Measurements from ENCODE around the gene ZNF830.
A peak's percentile ranks its signal among the peaks of the same experiment; 100 is the strongest.

The ZNF830 gene

DNA sequence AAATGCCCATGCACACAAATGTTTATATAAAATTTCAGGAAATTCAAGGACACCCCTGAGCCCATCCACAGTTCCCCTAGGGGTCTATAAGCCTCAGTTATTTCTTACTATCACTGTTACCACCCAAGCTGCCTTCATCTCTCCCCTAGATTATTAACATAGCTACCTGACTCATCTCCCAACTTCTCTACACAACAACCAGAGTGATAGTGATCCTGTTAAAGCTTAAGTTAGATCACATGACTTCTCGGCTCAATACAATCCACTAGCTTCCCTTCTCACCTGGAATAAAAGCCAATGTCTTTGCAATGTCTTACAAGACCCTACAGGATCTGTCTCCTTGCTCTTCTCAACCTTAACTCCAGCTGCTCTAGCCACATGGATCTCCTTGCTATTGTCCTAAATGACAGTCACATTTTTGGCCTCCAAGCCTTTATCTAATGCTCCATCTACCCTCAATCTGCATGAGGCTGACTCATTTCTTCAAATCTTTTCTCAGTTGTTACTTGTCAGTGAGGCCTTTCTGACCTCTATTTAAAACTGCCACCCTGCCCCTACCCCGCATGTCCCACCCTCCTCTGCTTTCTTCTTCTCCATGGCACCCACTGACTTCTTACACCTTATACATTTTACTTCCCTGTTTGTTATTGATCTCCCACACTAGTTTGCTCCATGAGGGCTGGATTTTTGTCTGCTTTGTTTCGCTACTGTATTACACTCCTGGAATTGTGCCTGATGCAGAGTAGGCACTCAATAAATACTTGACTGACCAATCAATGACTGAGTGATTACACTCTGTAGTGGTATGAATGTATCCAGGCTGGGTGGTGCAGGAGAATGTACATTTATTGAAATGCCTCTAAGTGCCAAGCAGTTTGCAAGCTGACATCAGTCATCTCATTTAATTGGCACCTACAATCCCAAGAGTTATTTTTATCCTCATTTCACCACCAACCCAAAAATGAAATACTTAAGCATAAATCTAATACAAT, 13.8 kb downstream of the ZNF830 start:
- 86 to 87% methylated on average over 3 of the region's 3 CpGs for WGBS, 2 experiments
- Histone ChIP-seq H3K27me3 (ENCODE audit: control insufficient read depth, insufficient read depth, low read length, poor library complexity, severe bottlenecking) (no peaks in the 10 kb centered on the region), H3K27ac (ENCODE audit: insufficient read depth, low read depth, low read length, poor library complexity, severe bottlenecking) (no peak overlapping the region), H3K4me1 (ENCODE audit: control insufficient read depth, insufficient read depth, low read length) (no peaks in the 10 kb centered on the region), H3K36me3 (ENCODE audit: control insufficient read depth, insufficient read depth, low read length) (no peaks in the 10 kb centered on the region), H3K9me3 (ENCODE audit: control insufficient read depth, low read length) (no peaks in the 10 kb centered on the region), H3K4me3 (ENCODE audit: insufficient read depth, low read depth, low read length) (no peak overlapping the region)

GRCh38 chr17:34979153-34979552, 17.8 kb downstream of the ZNF830 start:
- Histone ChIP-seq H3K4me1 (ENCODE audit: control insufficient read depth, insufficient read depth, low read length) (no peaks in the 10 kb centered on the region), H3K4me3 (ENCODE audit: insufficient read depth, low read depth, low read length) (no peak overlapping the region), H3K9me3 (ENCODE audit: control insufficient read depth, low read length) (no peaks in the 10 kb centered on the region), H3K27me3 (ENCODE audit: control insufficient read depth, insufficient read depth, low read length, poor library complexity, severe bottlenecking) (no peaks in the 10 kb centered on the region), H3K27ac (ENCODE audit: insufficient read depth, low read depth, low read length, poor library complexity, severe bottlenecking) (no peak overlapping the region), H3K36me3 (ENCODE audit: control insufficient read depth, insufficient read depth, low read length) (peaks cover 9% of the 10 kb centered on the region)
- WGBS, 2 experiments, result 88 to 93% methylated on average over 7 of the region's 7 CpGs

DNA sequence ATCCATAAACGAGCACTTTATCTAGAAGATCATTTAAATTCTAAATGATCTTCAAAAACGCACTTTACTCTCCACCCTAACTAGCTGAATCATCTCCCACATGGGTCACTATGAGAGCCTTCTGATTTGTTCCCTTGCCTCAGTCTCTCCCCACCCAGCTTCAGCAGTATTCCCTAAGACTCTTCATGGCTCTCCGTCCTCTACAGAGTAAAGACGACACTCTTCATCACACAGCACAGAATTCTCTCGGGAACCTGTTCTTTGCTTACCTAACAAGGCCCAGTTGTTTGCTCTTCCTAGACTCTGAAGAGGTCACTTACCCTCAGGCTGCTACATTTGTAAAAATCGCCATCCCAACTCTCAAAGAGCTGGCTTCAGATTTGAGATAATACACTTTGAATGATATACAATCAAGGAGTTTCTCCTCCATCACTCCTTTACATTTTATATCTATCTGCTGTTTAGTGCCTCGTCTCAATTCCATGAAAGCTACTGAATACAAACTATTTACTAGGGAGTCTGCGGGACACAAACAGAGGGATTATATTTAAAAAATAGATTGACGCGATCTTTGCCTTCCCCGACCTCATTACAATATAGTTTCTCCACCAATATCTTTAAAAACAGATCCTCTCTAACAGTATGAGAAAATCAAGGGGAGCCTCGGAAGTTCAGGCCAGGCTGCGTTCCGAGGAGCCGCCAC, 18.5 kb downstream of the ZNF830 start:
- no peaks in the 10 kb centered on the region for H3K4me1 ChIP-seq (ENCODE audit: control insufficient read depth, insufficient read depth, low read length)
- no peaks in the 10 kb centered on the region for H3K9me3 ChIP-seq (ENCODE audit: control insufficient read depth, low read length)
- H3K4me3 ChIP-seq (ENCODE audit: insufficient read depth, low read depth, low read length), result peak overlapping the region; percentile 78
- 25 to 27% methylated on average over 15 of the region's 15 CpGs for WGBS, 2 experiments
- H3K27me3 ChIP-seq (ENCODE audit: control insufficient read depth, insufficient read depth, low read length, poor library complexity, severe bottlenecking), result no peaks in the 10 kb centered on the region
- H3K36me3 ChIP-seq (ENCODE audit: control insufficient read depth, insufficient read depth, low read length), result peaks cover 9% of the 10 kb centered on the region
- no peak overlapping the region for H3K27ac ChIP-seq (ENCODE audit: insufficient read depth, low read depth, low read length, poor library complexity, severe bottlenecking)

DNA sequence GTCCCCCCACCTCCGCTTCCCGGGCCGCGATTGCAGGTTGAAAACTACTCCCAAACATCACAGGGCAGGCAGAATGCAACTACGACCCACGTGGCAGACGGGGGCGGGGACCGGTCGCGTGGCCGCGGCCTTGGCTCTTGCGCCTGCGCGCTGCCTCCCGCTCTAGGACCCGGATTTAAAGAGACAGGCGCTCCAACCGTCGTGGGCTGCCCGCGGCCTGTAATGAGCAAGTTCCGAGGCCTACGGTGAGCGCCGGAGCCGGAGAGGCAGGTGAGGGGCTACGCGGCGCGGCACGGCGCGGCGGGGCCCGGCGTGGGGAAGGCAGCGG, 19.0 kb downstream of the ZNF830 start, which contains the start of gene LIG3:
Gene LIG3, plus strand, starts transcription at position 160 of the 328 bp plus-strand sequence. CDS start 2,494 bp downstream, outside the sequence.
- peak within 1 kb of the TSS; percentile 78 for H3K4me3 ChIP-seq (ENCODE audit: insufficient read depth, low read depth, low read length)
- no peaks in the 10 kb centered on the region for H3K4me1 ChIP-seq (ENCODE audit: control insufficient read depth, insufficient read depth, low read length)
- WGBS, 2 experiments, result 0% methylated on average over 39 of the region's 39 CpGs
- peaks cover 12% of the 10 kb centered on the region for H3K36me3 ChIP-seq (ENCODE audit: control insufficient read depth, insufficient read depth, low read length)
- H3K27ac ChIP-seq (ENCODE audit: insufficient read depth, low read depth, low read length, poor library complexity, severe bottlenecking), result peak within 1 kb of the TSS; percentile 89
- H3K27me3 ChIP-seq (ENCODE audit: control insufficient read depth, insufficient read depth, low read length, poor library complexity, severe bottlenecking), result no peaks in the 10 kb centered on the region
- no peaks in the 10 kb centered on the region for H3K9me3 ChIP-seq (ENCODE audit: control insufficient read depth, low read length)

DNA sequence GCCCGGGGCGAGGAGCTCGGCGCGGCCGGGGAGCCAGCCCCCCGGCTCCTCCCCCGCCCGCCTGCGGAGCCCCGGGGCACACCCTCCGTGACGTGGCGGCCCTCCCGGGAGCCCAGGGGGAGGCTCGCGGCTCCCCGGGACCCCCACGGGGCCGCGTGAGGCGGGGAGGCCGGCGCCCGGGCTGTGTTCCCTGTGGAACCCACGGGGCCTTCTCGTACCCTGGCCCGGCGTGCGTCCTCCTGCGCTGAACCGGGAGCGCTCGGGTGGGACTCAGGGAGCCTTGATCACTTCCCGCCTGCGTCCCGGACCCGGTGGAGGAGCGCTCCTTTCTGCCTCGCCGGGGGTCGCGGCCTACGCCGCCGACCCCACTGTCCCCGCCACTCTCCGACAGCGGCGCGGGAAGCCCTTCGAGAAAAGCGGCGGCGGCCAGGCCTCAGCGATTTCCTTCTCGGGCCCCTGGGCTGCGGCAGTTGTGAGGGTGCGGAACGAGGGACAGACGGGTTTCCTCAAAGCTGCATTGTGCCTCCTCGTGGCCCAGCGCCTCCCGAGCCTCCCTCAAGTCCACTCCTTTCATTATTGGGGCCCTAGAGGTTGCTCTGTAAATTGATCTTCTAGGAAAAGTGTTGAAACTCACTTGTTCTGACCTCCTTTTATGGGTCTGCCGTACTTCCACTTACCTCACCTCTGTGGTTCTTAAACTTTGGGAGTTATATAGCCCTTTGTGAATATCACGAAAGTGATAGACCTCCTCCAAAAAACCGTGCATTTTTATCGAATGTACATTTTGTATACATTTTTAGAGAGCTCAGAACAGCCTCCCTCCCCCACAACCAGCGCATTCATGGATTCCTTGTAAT, 19.6 kb downstream of the ZNF830 start:
- Histone ChIP-seq H3K27ac (ENCODE audit: insufficient read depth, low read depth, low read length, poor library complexity, severe bottlenecking) (peak overlapping the region; percentile 89), H3K4me3 (ENCODE audit: insufficient read depth, low read depth, low read length) (peak overlapping the region; percentile 78), H3K36me3 (ENCODE audit: control insufficient read depth, insufficient read depth, low read length) (peaks cover 12% of the 10 kb centered on the region), H3K9me3 (ENCODE audit: control insufficient read depth, low read length) (no peaks in the 10 kb centered on the region), H3K4me1 (ENCODE audit: control insufficient read depth, insufficient read depth, low read length) (no peaks in the 10 kb centered on the region), H3K27me3 (ENCODE audit: control insufficient read depth, insufficient read depth, low read length, poor library complexity, severe bottlenecking) (no peaks in the 10 kb centered on the region)
- 0 to 1% methylated on average over 67 to 69 of the region's 69 CpGs for WGBS, 2 experiments

DNA sequence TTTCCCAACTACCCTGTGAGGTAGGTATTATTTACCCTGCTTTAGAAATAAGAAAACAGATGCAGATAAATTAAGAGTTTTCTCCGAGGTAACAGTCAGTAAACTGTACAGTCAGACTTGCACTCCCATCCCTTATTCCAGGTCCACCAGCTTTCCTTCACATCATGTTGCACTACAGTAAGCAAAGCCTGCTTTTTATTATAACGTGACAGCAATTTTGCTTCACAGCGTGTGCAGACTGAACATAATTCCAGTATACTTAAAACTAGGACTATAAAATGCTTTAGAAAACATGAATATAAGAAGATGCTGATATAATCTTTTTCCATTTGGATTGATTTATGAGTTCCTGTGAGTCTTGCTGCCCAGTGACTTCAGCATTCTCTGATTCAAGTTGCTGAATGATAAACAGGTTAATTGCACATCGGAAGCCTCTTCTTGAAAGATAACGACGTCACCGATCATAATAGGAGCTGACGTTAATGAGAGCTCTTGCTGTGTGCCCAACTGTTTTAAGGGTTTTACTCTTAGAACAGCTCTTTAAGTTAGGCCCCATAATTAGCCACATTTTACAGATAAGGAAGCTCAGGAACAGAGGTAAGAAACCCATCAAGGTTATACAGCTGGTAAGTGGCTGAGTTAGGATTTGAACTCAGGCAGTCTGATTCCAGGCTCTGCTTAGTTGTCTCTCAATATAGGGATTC, 20.4 kb downstream of the ZNF830 start:
- Histone ChIP-seq H3K27ac (ENCODE audit: insufficient read depth, low read depth, low read length, poor library complexity, severe bottlenecking) (no peak overlapping the region), H3K36me3 (ENCODE audit: control insufficient read depth, insufficient read depth, low read length) (peaks cover 15% of the 10 kb centered on the region), H3K27me3 (ENCODE audit: control insufficient read depth, insufficient read depth, low read length, poor library complexity, severe bottlenecking) (no peaks in the 10 kb centered on the region), H3K9me3 (ENCODE audit: control insufficient read depth, low read length) (no peaks in the 10 kb centered on the region), H3K4me3 (ENCODE audit: insufficient read depth, low read depth, low read length) (peak overlapping the region; percentile 78), H3K4me1 (ENCODE audit: control insufficient read depth, insufficient read depth, low read length) (no peaks in the 10 kb centered on the region)
- WGBS, 2 experiments, result 73 to 81% methylated on average over 8 of the region's 8 CpGs

DNA sequence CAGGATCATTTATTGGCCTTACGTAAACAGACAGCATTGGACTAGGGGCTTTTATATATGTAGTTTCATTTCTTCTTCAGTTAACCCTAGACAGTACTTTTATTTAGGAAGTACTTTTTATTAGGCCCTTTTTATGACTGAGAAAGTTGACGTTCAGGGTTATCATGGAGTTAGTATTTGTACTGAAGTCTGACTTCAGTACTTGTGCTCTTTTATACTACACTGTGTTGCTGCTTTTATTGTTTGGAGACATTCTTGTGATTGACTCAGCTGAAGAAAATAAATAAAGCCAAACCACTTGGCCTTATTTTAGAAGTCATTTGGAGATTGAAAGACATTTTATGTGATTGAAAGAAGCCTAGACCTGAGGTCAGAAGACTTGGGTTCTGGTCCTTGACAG, 25.9 kb downstream of the ZNF830 start:
- Histone ChIP-seq H3K27ac (ENCODE audit: insufficient read depth, low read depth, low read length, poor library complexity, severe bottlenecking) (no peak overlapping the region), H3K9me3 (ENCODE audit: control insufficient read depth, low read length) (no peaks in the 10 kb centered on the region), H3K4me1 (ENCODE audit: control insufficient read depth, insufficient read depth, low read length) (no peaks in the 10 kb centered on the region), H3K4me3 (ENCODE audit: insufficient read depth, low read depth, low read length) (no peak overlapping the region), H3K36me3 (ENCODE audit: control insufficient read depth, insufficient read depth, low read length) (peaks cover 54% of the 10 kb centered on the region), H3K27me3 (ENCODE audit: control insufficient read depth, insufficient read depth, low read length, poor library complexity, severe bottlenecking) (no peaks in the 10 kb centered on the region)
- 88 to 93% methylated on average over 1 to 2 of the region's 2 CpGs for WGBS, 2 experiments

DNA sequence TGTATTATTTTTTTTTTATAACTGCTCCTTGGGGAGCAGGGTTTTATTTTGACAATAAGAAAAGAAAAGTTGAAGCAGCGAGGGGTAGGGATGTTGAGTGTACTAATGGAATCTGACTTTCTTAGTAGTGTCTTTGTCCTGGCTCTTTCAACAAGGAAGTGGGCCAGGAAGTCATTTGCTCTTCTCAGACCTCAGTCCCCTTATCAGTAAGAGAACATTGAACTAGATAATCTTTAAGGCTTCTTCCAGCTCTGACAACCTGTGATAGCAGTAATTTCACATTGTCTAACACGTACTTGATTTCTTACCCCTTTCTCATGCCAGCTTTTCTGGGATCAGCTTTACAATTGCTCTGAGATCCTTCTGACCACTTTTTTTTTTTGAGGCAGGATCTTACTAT, 27.3 kb downstream of the ZNF830 start:
- H3K27me3 ChIP-seq (ENCODE audit: control insufficient read depth, insufficient read depth, low read length, poor library complexity, severe bottlenecking), result no peaks in the 10 kb centered on the region
- no peak overlapping the region for H3K27ac ChIP-seq (ENCODE audit: insufficient read depth, low read depth, low read length, poor library complexity, severe bottlenecking)
- no peaks in the 10 kb centered on the region for H3K9me3 ChIP-seq (ENCODE audit: control insufficient read depth, low read length)
- peaks cover 59% of the 10 kb centered on the region for H3K36me3 ChIP-seq (ENCODE audit: control insufficient read depth, insufficient read depth, low read length)
- no peak overlapping the region for H3K4me3 ChIP-seq (ENCODE audit: insufficient read depth, low read depth, low read length)
- no peaks in the 10 kb centered on the region for H3K4me1 ChIP-seq (ENCODE audit: control insufficient read depth, insufficient read depth, low read length)
- WGBS, 2 experiments, result 92 to 94% methylated on average over 2 of the region's 2 CpGs

DNA sequence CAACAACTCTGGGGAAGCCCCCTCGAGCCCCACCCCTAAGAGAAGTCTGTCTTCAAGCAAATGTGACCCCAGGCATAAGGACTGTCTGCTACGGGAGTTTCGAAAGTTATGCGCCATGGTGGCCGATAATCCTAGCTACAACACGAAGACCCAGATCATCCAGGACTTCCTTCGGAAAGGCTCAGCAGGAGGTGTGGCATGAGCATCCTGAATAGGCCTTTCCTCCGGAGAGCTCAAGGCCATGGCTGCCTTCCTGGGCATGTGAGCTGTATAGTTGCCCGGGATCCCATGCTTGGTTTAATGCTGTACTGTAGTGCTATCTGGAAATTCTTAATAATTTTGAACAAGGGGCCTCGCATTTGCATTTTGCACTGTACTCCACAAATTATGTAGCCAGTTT, 28.1 kb downstream of the ZNF830 start:
- no peaks in the 10 kb centered on the region for H3K27me3 ChIP-seq (ENCODE audit: control insufficient read depth, insufficient read depth, low read length, poor library complexity, severe bottlenecking)
- H3K4me1 ChIP-seq (ENCODE audit: control insufficient read depth, insufficient read depth, low read length), result no peaks in the 10 kb centered on the region
- no peaks in the 10 kb centered on the region for H3K9me3 ChIP-seq (ENCODE audit: control insufficient read depth, low read length)
- H3K36me3 ChIP-seq (ENCODE audit: control insufficient read depth, insufficient read depth, low read length), result peaks cover 68% of the 10 kb centered on the region
- no peak overlapping the region for H3K27ac ChIP-seq (ENCODE audit: insufficient read depth, low read depth, low read length, poor library complexity, severe bottlenecking)
- H3K4me3 ChIP-seq (ENCODE audit: insufficient read depth, low read depth, low read length), result no peak overlapping the region
- 94% methylated on average over 10 of the region's 10 CpGs for WGBS, 2 experiments

All from ectodermal cell (in vitro differentiated cells).